K562 (cell line): Measurements from ENCODE around the gene SRSF6. TPM values are rescaled to one million over a fixed set of nuclear protein-coding genes. Genes with fewer than 3 reads are reported as not detected.
A peak's percentile ranks its signal among the peaks of the same experiment; 100 is the strongest.

ENCODE experiments used
- ATAC-seq: fragments of 200-7000 bp; cut with Tn5 transposase; 3 replicates; pipeline ENCODE4 v1.9.1; 2020; ENCODE audit warnings: moderate library complexity
- BruUV-seq: library from RNA; stranded (reverse); fragments of 400-500 nt; replicated peaks from 2 replicates; lab custom pipeline; 2021; lab: Mats Ljungman, UMichigan
- CTCF ChIA-PET: fragments of 300-600 bp; formaldehyde crosslinking; extraction: SDS; loops from one replicate; lab custom pipeline; 2021; ENCODE audit warnings: low intra/inter-chr PET ratio; lab: Yijun Ruan, JAX
- POLR2A ChIA-PET: fragments of 300-600, 350-650 bp; sonication (Branson Sonifier 250); formaldehyde crosslinking; extraction: SDS; loops from one replicate; lab custom pipeline; 2021; ENCODE audit warnings: antibody characterized with exemption, inconsistent platforms; lab: Yijun Ruan, JAX
- DNase-seq, 4 experiments: peaks; one replicate each; pipeline versions ENCODE4 v3.0.0 to v3.0.0-alpha.2; 2011 to 2018; ENCODE audit warnings: low spot score in 3 of 4, mixed read lengths in 3 of 4; ENCODE audit errors: extremely low read depth in 1 of 4
- FAIRE-seq: peaks from 2 replicates; lab custom pipeline; 2011; peaks lifted over from hg19 to GRCh38; lab: Jason Lieb, UNC
- H2AFZ ChIP-seq: 2 replicates; pipeline ENCODE4 v1.6.0; 2011; ENCODE audit warnings: low read depth, low read length, control low read depth, inconsistent platforms
- H3K27ac ChIP-seq: fragments of 200-600 bp; 3 replicates; pipeline ENCODE4 v1.8.0; 2011; ENCODE audit warnings: low read depth, mild to moderate bottlenecking, control low read depth, inconsistent platforms, low read length, moderate library complexity, mixed read lengths; ENCODE audit errors: extremely low read depth
- H3K27me3 ChIP-seq, 2 experiments: fragments of 300-600 bp in 1 of 2; 2 replicates in 1 of 2; 3 replicates in 1 of 2; pipeline versions ENCODE4 v1.6.0 to v1.8.0; 2011; ENCODE audit warnings: inconsistent platforms in 2 of 2, low read length in 2 of 2, mild to moderate bottlenecking in 1 of 2, mixed read lengths in 1 of 2, moderate library complexity in 1 of 2; ENCODE audit not compliant: control insufficient read depth in 2 of 2, insufficient read depth in 2 of 2
- H3K36me3 ChIP-seq: fragments of 300-600 bp; 3 replicates; pipeline ENCODE4 v1.8.0; 2011; ENCODE audit warnings: mild to moderate bottlenecking, low read length, inconsistent platforms; ENCODE audit not compliant: control insufficient read depth, insufficient read depth
- H3K4me1 ChIP-seq, 2 experiments: fragments of 200-600 bp in 1 of 2; replicated peaks in 1 of 2; 2 replicates in 1 of 2; 3 replicates in 1 of 2; pipeline versions ENCODE4 v1.5.1 to v1.8.0; 2011; ENCODE audit warnings: inconsistent platforms in 2 of 2, low read length in 2 of 2, mild to moderate bottlenecking in 1 of 2, mixed read lengths in 1 of 2, moderate library complexity in 1 of 2; ENCODE audit not compliant: control insufficient read depth in 2 of 2, insufficient read depth in 2 of 2
- H3K4me2 ChIP-seq: 2 replicates; pipeline ENCODE4 v1.6.1; 2011; ENCODE audit warnings: low read length, control low read depth, inconsistent platforms, mixed read lengths; ENCODE audit not compliant: insufficient read depth
- H3K4me3 ChIP-seq: fragments of 200-600 bp; sonication (generic), shearing (Covaris generic); 2 replicates; pipeline ENCODE4 v1.5.1; 2016; ENCODE audit warnings: control low read depth, inconsistent platforms
- H3K79me2 ChIP-seq: fragments of 200-600 bp; 3 replicates; pipeline ENCODE4 v1.8.0; 2011; ENCODE audit warnings: low read length, inconsistent platforms; ENCODE audit not compliant: control insufficient read depth, insufficient read depth
- H3K9ac ChIP-seq, 2 experiments: 2 replicates each; pipeline versions ENCODE4 v1.6.0 to v1.6.1; 2011; ENCODE audit warnings: low read depth in 2 of 2, low read length in 2 of 2, control low read depth in 1 of 2, inconsistent platforms in 1 of 2, mild to moderate bottlenecking in 1 of 2, mixed read lengths in 1 of 2; ENCODE audit not compliant: insufficient read depth in 1 of 2
- H3K9me1 ChIP-seq: one replicate; pipeline ENCODE4 v1.6.0; 2011; ENCODE audit warnings: inconsistent platforms, mild to moderate bottlenecking, low read length, moderate library complexity; ENCODE audit not compliant: control insufficient read depth, insufficient read depth
- H3K9me3 ChIP-seq: replicated peaks from 2 replicates; pipeline ENCODE4 v1.5.1; 2011; ENCODE audit warnings: low read depth, low read length, inconsistent platforms; ENCODE audit not compliant: control insufficient read depth, insufficient read depth
- H4K20me1 ChIP-seq: replicated peaks from 2 replicates; pipeline ENCODE4 v1.6.1; 2011; ENCODE audit warnings: low read length, inconsistent platforms, mixed read lengths; ENCODE audit not compliant: control insufficient read depth, insufficient read depth
- MAFG ChIP-seq: fragments of 450-650 bp; conservative IDR thresholded peaks from 2 replicates; pipeline ENCODE4 v1.6.1; 2016; ENCODE audit warnings: missing genetic modification characterization, missing compliant biosample characterization
- MBD2 ChIP-seq: sonication (generic); IDR thresholded peaks from 2 replicates; pipeline ENCODE4 v1.6.1; 2016; ENCODE audit warnings: low read depth, borderline replicate concordance
- MED1 ChIP-seq: sonication (generic); formaldehyde crosslinking; IDR thresholded peaks from 2 replicates; pipeline ENCODE4 v1.8.1; 2023; ENCODE audit warnings: missing genetic modification reagents, borderline replicate concordance
- MTA1 ChIP-seq: fragments of 450-650 bp; IDR thresholded peaks from 2 replicates; pipeline ENCODE4 v1.6.1; 2017; ENCODE audit warnings: borderline replicate concordance
- NCOA6 ChIP-seq: fragments of 450-650 bp; IDR thresholded peaks from 2 replicates; pipeline ENCODE4 v1.6.1; 2017; ENCODE audit warnings: mild to moderate bottlenecking
- SAFB ChIP-seq: fragments of 200-400 bp; formaldehyde crosslinking; IDR thresholded peaks from 2 replicates; pipeline ENCODE4 v1.6.1; 2017; ENCODE audit warnings: low read depth, low read length, borderline replicate concordance
- SMARCC2 ChIP-seq: fragments of 450-650 bp; IDR thresholded peaks from 2 replicates; pipeline ENCODE4 v1.6.1; 2017; ENCODE audit warnings: antibody characterized with exemption, moderate library complexity, mild to moderate bottlenecking, low read depth
- SRSF7 ChIP-seq: fragments of 200-400 bp; formaldehyde crosslinking; optimal IDR thresholded peaks from 2 replicates; pipeline ENCODE3; 2017; ENCODE audit warnings: mild to moderate bottlenecking, low read depth, low read length
- ZNF124 ChIP-seq: sonication (generic); formaldehyde crosslinking; IDR thresholded peaks from 2 replicates; pipeline ENCODE4 v1.8.1; 2022; ENCODE audit warnings: missing genetic modification reagents
- ZNF140 ChIP-seq: fragments of 250-450 bp; sonication (Bioruptor Pico); IDR thresholded peaks from 2 replicates; pipeline ENCODE4 v1.8.0; 2021; ENCODE audit warnings: moderate library complexity, mild to moderate bottlenecking, inconsistent platforms
- ZNF583 ChIP-seq: fragments of 250-450 bp; sonication (Bioruptor Pico); IDR thresholded peaks from 2 replicates; pipeline ENCODE4 v1.4.0; 2020
- ZNF696 ChIP-seq: fragments of 250-450 bp; sonication (Bioruptor Pico); conservative IDR thresholded peaks from 2 replicates; pipeline ENCODE4 v1.4.0; 2020; ENCODE audit warnings: mild to moderate bottlenecking, moderate library complexity
- ZSCAN32 ChIP-seq: fragments of 450-650 bp; formaldehyde crosslinking; IDR thresholded peaks from 2 replicates; pipeline ENCODE4 v1.4.0; 2020; ENCODE audit warnings: mild to moderate bottlenecking, moderate library complexity
- WGBS: fragments of 100-300 bp; shearing (Covaris generic); methylation state at CpG from one replicate; pipeline ENCODE4 v1.1.6; 2016; ENCODE audit warnings: low coverage, mixed read lengths; ENCODE audit not compliant: insufficient coverage; ENCODE audit errors: missing lambda C conversion rate; 5-methylcytosine and 5-hydroxymethylcytosine counted together
- in situ Hi-C: fragments of 300-500 bp; cut with MboI; formaldehyde crosslinking; loops from 4 replicates; pipeline ENCODE4 v1.15.0; 2018; ENCODE audit warnings: inconsistent platforms, mixed read lengths
- intact Hi-C: fragments of 100-400 bp; cut with micrococcal nuclease; formaldehyde crosslinking; loops from 2 replicates; pipeline ENCODE4 v1.14.2; 2022
- polyA plus RNA-seq, 8 experiments: library from polyadenylated mRNA; depleted of rRNA in 4 of 8; stranded (reverse) in 5 of 8; unstranded in 3 of 8; fragments of >200 nt; fragmentation: Nextera tagmentation in 2 of 8; fragmentation: Illumina TruSeq in 1 of 8; extraction: Ambion mirVana in 2 of 8; extraction: Trizol in 1 of 8; gene quantifications; 2 replicates each; pipeline versions ENCODE4 v1.2.1 to v1.2.3, GENCODE V29; 2011 to 2014; ENCODE audit warnings: inconsistent platforms in 1 of 8, missing spikeins in 1 of 8
- total RNA-seq, 7 experiments: library from RNA; depleted of rRNA in 6 of 7; stranded (reverse); fragments of >200 nt in 6 of 7; fragmentation: Illumina TruSeq in 2 of 7; extraction: Trizol in 2 of 7; gene quantifications; 2 replicates each; pipeline versions ENCODE4 v1.2.1 to v1.2.3, GENCODE V29; 2011 to 2021; ENCODE audit warnings: low replicate concordance in 1 of 7
- TF ChIP-seq, protein P1 (sequence below), 2 experiments: fragments of 450-650 bp in 1 of 2; sonication (generic) in 1 of 2; formaldehyde crosslinking in 1 of 2; IDR thresholded peaks in 1 of 2; conservative IDR thresholded peaks in 1 of 2; 2 replicates each; pipeline versions ENCODE4 v1.6.1 to v1.8.1; 2016 to 2023; ENCODE audit warnings: mild to moderate bottlenecking in 2 of 2, moderate library complexity in 2 of 2, inconsistent platforms in 1 of 2, missing genetic modification reagents in 1 of 2

Gene SRSF6
- total and polyA plus RNA-seq, 9 of the 15 experiments (the other 6 are each of a cell fraction or from before 2014, with no cell fraction given): 52.4 to 165 (median 117) TPM

DNA sequence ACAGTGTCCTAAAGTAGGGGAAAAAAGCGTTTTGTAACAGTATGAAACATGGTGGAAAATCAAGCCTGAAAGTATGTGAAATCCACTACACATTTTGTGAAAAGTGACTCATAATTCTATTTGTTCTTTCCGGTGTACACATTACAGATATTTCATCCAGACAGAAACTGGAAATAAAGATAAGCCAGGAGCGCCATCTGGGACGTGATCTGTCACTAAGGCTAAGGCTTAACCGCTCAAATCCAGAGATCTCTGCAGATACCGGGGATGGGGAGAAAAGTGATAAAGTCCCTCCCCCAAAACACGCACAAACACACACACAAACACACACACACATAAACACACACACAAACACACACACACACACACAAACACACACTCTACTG lies 26.6 kb upstream of the SRSF6 start (continued):
- TF ChIP-seq, protein P1, sequence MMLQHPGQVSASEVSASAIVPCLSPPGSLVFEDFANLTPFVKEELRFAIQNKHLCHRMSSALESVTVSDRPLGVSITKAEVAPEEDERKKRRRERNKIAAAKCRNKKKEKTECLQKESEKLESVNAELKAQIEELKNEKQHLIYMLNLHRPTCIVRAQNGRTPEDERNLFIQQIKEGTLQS (IDR thresholded peaks at IDR 0.05): peak; percentile 79; the same call in 1 of the 2 replicates
- TF ChIP-seq, protein P1 (CRISPR knock-in tag; conservative IDR thresholded peaks at IDR 0.05): no peak
- TF ChIP-seq ZNF696 (CRISPR knock-in tag): no peak

DNA sequence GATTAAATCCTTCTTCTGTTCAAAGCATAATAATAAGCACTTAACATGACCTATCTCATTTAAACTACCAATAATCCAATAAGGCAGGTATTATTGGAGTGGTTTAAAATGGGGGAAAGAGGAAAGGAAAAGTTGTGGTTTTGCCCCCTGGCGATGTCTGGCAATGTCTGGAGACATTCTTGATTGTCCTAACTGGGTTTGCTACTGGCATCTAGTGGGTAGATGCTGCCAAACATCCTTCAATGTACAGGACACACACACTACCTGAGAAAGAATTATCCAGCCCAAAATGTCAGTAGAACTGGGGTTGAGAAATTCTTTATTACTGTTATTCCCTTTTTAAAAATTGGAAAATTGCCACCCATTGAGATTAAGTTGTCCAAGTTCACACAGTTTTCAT lies 25.2 kb upstream of the SRSF6 start:
- FAIRE-seq: no peak
- no TSS peak for BruUV-seq
- ChIA-PET POLR2A (no interaction called here), CTCF (no interaction called here)
- in situ Hi-C loops: no loop called here
- no peak for ATAC-seq
- peaks cover 3 to 15% of the 10 kb centered on the region in 2 experiments; a peak in 4 of 5 replicates for H3K27me3 ChIP-seq
- intact Hi-C loops: no loop called here
- no peak for TF ChIP-seq MED1
- TF ChIP-seq SRSF7: no peak
- no peak for TF ChIP-seq MBD2
- no peak for TF ChIP-seq ZNF583
- TF ChIP-seq SAFB: no peak
- no peak for TF ChIP-seq ZNF124 (CRISPR knock-in tag)
- no peak for TF ChIP-seq ZSCAN32 (CRISPR knock-in tag)
- no peak for TF ChIP-seq MAFG
- no peak for TF ChIP-seq MTA1
- no peak for TF ChIP-seq SMARCC2
- no peak for TF ChIP-seq NCOA6
- TF ChIP-seq ZNF140: no peak
- H3K4me2 ChIP-seq: no peak overlapping the region
- no peak overlapping the region for H3K27ac ChIP-seq
- no peaks in the 10 kb centered on the region for H4K20me1 ChIP-seq
- H2AFZ ChIP-seq: no peak overlapping the region
- DNase-seq: no peak
- H3K36me3 ChIP-seq: no peaks in the 10 kb centered on the region
- H3K9ac ChIP-seq: no peak overlapping the region
- H3K79me2 ChIP-seq: no peaks in the 10 kb centered on the region
- WGBS: 0% methylated on average over 1 of the region's 1 CpG
- H3K9me3 ChIP-seq: no peaks in the 10 kb centered on the region
- H3K9me1 ChIP-seq: no peaks in the 10 kb centered on the region
- H3K4me3 ChIP-seq: no peak overlapping the region
- H3K4me1 ChIP-seq: peaks cover 0 to 12% of the 10 kb centered on the region in 2 experiments; a peak in 3 of 5 replicates
